SK-N-SH (cell line): ENCODE measurements around the gene SON. TPM values are rescaled to one million over a fixed set of nuclear protein-coding genes. Genes with fewer than 3 reads are reported as not detected.

Source experiments
- CTCF ChIA-PET: fragments of 300-600, 350-600 bp; formaldehyde crosslinking; extraction: SDS; loops from one replicate; lab custom pipeline; 2021; lab: Yijun Ruan, JAX
- POLR2A ChIA-PET: fragments of 350-600 bp; sonication (Branson Sonifier 250); formaldehyde crosslinking; extraction: SDS; loops from one replicate; lab custom pipeline; 2020; ENCODE audit warnings: antibody characterized with exemption, inconsistent platforms; lab: Yijun Ruan, JAX
- DNase-seq: peaks from one replicate; pipeline ENCODE4 v3.0.0; 2012
- H2AFZ ChIP-seq: fragments of 200-600 bp; sonication (generic); 2 replicates; pipeline ENCODE4 v1.8.1; 2016; ENCODE audit warnings: antibody characterized with exemption, mild to moderate bottlenecking, low read depth
- H3F3A ChIP-seq: fragments of 200-600 bp; sonication (generic); replicated peaks from 2 replicates; pipeline ENCODE3; 2016; ENCODE audit warnings: antibody characterized with exemption, mild to moderate bottlenecking; ENCODE audit not compliant: insufficient read depth
- H3K27ac ChIP-seq, 2 experiments: fragments of 200-500 bp in 1 of 2; fragments of 200-600 bp in 1 of 2; sonication (Bioruptor generic) in 1 of 2; sonication (generic), shearing (Covaris generic) in 1 of 2; 2 replicates each; pipeline versions ENCODE4 v1.5.1 to v1.6.1; 2014 to 2016; ENCODE audit warnings: low read depth in 2 of 2, inconsistent platforms in 1 of 2, low read length in 1 of 2, mild to moderate bottlenecking in 1 of 2, mixed read lengths in 1 of 2
- H3K27me3 ChIP-seq: fragments of 200-600 bp; sonication (generic), shearing (Covaris generic); 2 replicates; pipeline ENCODE4 v1.6.1; 2016; ENCODE audit warnings: mixed run types; ENCODE audit not compliant: insufficient read depth
- H3K36me3 ChIP-seq, 2 experiments: fragments of 200-500 bp in 1 of 2; fragments of 200-600 bp in 1 of 2; sonication (Bioruptor generic) in 1 of 2; sonication (generic) in 1 of 2; replicated peaks in 1 of 2; 2 replicates each; pipeline versions ENCODE3 to v1.5.1; 2014 to 2016; ENCODE audit warnings: low read length in 1 of 2, mild to moderate bottlenecking in 1 of 2; ENCODE audit not compliant: insufficient read depth in 2 of 2, control insufficient read depth in 1 of 2
- H3K4me1 ChIP-seq, 2 experiments: fragments of 200-500 bp in 1 of 2; fragments of 200-600 bp in 1 of 2; sonication (Bioruptor generic) in 1 of 2; sonication (generic), shearing (Covaris generic) in 1 of 2; 2 replicates each; pipeline versions ENCODE4 v1.5.1 to v1.6.1; 2014 to 2016; ENCODE audit warnings: low read depth in 1 of 2, low read length in 1 of 2, mixed run types in 1 of 2; ENCODE audit not compliant: insufficient read depth in 2 of 2, control insufficient read depth in 1 of 2
- H3K4me2 ChIP-seq: fragments of 200-600 bp; sonication (generic), shearing (Covaris generic); 2 replicates; pipeline ENCODE4 v1.6.1; 2017; ENCODE audit warnings: mixed run types
- H3K4me3 ChIP-seq, 2 experiments: fragments of 200-500 bp in 1 of 2; fragments of 200-600 bp in 1 of 2; sonication (Bioruptor generic) in 1 of 2; sonication (generic), shearing (Covaris generic) in 1 of 2; 2 replicates each; pipeline versions ENCODE4 v1.5.1 to v1.8.1; 2014 to 2016; ENCODE audit warnings: low read depth in 2 of 2, inconsistent platforms in 1 of 2, low read length in 1 of 2, mild to moderate bottlenecking in 1 of 2, mixed read lengths in 1 of 2, moderate library complexity in 1 of 2
- H3K79me2 ChIP-seq: fragments of 200-600 bp; sonication (generic); 2 replicates; pipeline ENCODE4 v1.8.1; 2017; ENCODE audit warnings: mild to moderate bottlenecking; ENCODE audit not compliant: insufficient read depth
- H3K9ac ChIP-seq: fragments of 200-600 bp; sonication (generic); 2 replicates; pipeline ENCODE4 v1.6.1; 2017; ENCODE audit warnings: mixed run types
- H3K9me2 ChIP-seq: fragments of 200-600 bp; sonication (generic); 2 replicates; pipeline ENCODE4 v1.6.1; 2017; ENCODE audit warnings: mixed run types
- H3K9me3 ChIP-seq: fragments of 200-600 bp; sonication (generic); 2 replicates; pipeline ENCODE4 v1.6.1; 2017; ENCODE audit warnings: mixed run types, mild to moderate bottlenecking, moderate library complexity
- H4K20me1 ChIP-seq: fragments of 200-600 bp; sonication (generic); 2 replicates; pipeline ENCODE4 v1.6.1; 2017; ENCODE audit warnings: mild to moderate bottlenecking, mixed run types; ENCODE audit not compliant: insufficient read depth
- FOSL2 ChIP-seq: IDR thresholded peaks from 2 replicates; pipeline ENCODE4 v1.4.0; 2012; ENCODE audit warnings: low read depth, mild to moderate bottlenecking, moderate library complexity, borderline replicate concordance
- JUND ChIP-seq: IDR thresholded peaks from 2 replicates; pipeline ENCODE4 v1.4.0; 2012
- MEF2A ChIP-seq: IDR thresholded peaks from 2 replicates; pipeline ENCODE4 v1.4.0; 2012; ENCODE audit warnings: low read depth, borderline replicate concordance
- MXI1 ChIP-seq: IDR thresholded peaks from 2 replicates; pipeline ENCODE4 v1.6.1; 2012; ENCODE audit warnings: mild to moderate bottlenecking, low read depth, low read length, improper control_type of control experiment
- NFIC ChIP-seq: IDR thresholded peaks from 2 replicates; pipeline ENCODE4 v1.4.0; 2012; ENCODE audit warnings: borderline replicate concordance
- NRF1 ChIP-seq: IDR thresholded peaks from 2 replicates; pipeline ENCODE4 v1.6.1; 2012; ENCODE audit warnings: low read depth, mild to moderate bottlenecking, low read length
- RCOR1 ChIP-seq: fragments of 150-350 bp; IDR thresholded peaks from 2 replicates; pipeline ENCODE4 v1.6.1; 2017; ENCODE audit warnings: antibody characterized with exemption, low read length
- RFX5 ChIP-seq: IDR thresholded peaks from 2 replicates; pipeline ENCODE4 v1.6.1; 2012; ENCODE audit warnings: mild to moderate bottlenecking, improper control_type of control experiment, low read length
- SMC3 ChIP-seq: IDR thresholded peaks from 2 replicates; pipeline ENCODE4 v1.6.1; 2012; ENCODE audit warnings: low read depth, low read length, improper control_type of control experiment
- TAF1 ChIP-seq: IDR thresholded peaks from 2 replicates; pipeline ENCODE4 v1.6.1; 2012; ENCODE audit warnings: low read depth, mild to moderate bottlenecking, low read length, moderate library complexity, borderline replicate concordance
- TCF12 ChIP-seq: IDR thresholded peaks from 2 replicates; pipeline ENCODE4 v1.4.0; 2012
- TEAD4 ChIP-seq: IDR thresholded peaks from 2 replicates; pipeline ENCODE4 v1.4.0; 2012; ENCODE audit warnings: mild to moderate bottlenecking, borderline replicate concordance; ENCODE audit not compliant: insufficient read depth
- YY1 ChIP-seq: IDR thresholded peaks from 2 replicates; pipeline ENCODE4 v1.4.0; 2012; ENCODE audit warnings: low read depth, mild to moderate bottlenecking
- WGBS: methylation state at CpG from one replicate; pipeline ENCODE4 v1.1.6; 2017; ENCODE audit warnings: low lambda C conversion rate; 5-methylcytosine and 5-hydroxymethylcytosine counted together
- polyA plus RNA-seq, 3 experiments: library from polyadenylated mRNA; depleted of rRNA; stranded (reverse); fragments of >200 nt; gene quantifications; 2 replicates each; pipeline ENCODE4 v1.2.3, GENCODE V29; 2012
- TF ChIP-seq, protein P1 (sequence below): IDR thresholded peaks from 2 replicates; pipeline ENCODE4 v1.4.0; 2012; ENCODE audit warnings: low read depth, borderline replicate concordance
- TF ChIP-seq, protein P2 (sequence below): fragments of 150-350 bp; IDR thresholded peaks from 2 replicates; pipeline ENCODE4 v1.6.1; 2016; ENCODE audit warnings: mild to moderate bottlenecking, low read depth, low read length
- TF ChIP-seq, protein P3 (sequence below): fragments of 200-600 bp; sonication (generic); IDR thresholded peaks from 2 replicates; pipeline ENCODE4 v1.6.1; 2017; ENCODE audit warnings: antibody characterized with exemption, mild to moderate bottlenecking, moderate library complexity
- TF ChIP-seq, protein P4 (sequence below): IDR thresholded peaks from 2 replicates; pipeline ENCODE4; 2012

SON gene
- polyA plus RNA-seq, 1 of the 3 experiments (the other 2 are of a cell fraction): 45.9 TPM

DNA sequence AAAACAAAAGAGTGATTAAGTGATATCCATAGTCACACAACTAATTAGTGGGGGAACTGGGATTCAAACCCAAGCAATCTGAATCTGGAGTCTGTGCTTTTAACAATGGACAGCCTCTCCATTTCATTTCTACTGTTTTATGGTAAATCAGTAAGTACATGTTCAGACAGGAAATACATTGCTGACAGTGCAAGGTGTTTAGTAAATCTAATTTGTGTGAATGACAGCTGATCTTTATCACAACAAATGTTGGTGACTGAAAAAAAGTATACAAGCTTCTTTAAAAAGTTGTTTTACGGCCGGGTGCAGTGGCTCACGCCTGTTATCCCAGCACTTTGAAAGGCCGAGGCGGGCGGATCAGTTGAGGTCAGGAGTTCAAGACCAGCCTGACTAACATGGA, 25.1 kb downstream of the SON start:
- Histone ChIP-seq H3K4me2 (no peak overlapping the region), H2AFZ (no peak overlapping the region), H3K9me2 (no peaks in the 10 kb centered on the region), H4K20me1 (peaks cover 21% of the 10 kb centered on the region), H3K79me2 (peaks cover 86% of the 10 kb centered on the region), H3K4me1 (no peaks in the 10 kb centered on the region; a peak in 1 of 4 replicates), H3K27ac (no peak overlapping the region), H3F3A (peaks cover 29% of the 10 kb centered on the region), H3K9ac (no peak overlapping the region), H3K9me3 (no peaks in the 10 kb centered on the region), H3K27me3 (no peaks in the 10 kb centered on the region), H3K36me3 (peaks cover 88 to 95% of the 10 kb centered on the region in 2 experiments), H3K4me3 (no peak overlapping the region)
- ChIA-PET POLR2A (no interaction called here), CTCF (interaction anchor here (1.0 to 1.3 kb wide), 2 partner anchors 10 to 38 kb away, joined by 3 read pairs; no protein-coding TSS in a partner anchor)
- WGBS: 96% methylated on average over 6 of the region's 6 CpGs
- no peak for TF ChIP-seq RFX5
- no peak for TF ChIP-seq FOSL2
- TF ChIP-seq YY1: no peak
- TF ChIP-seq MEF2A: no peak
- no peak for TF ChIP-seq JUND
- no peak for TF ChIP-seq NRF1
- no peak for TF ChIP-seq TCF12
- no peak for TF ChIP-seq TAF1
- no peak for TF ChIP-seq TEAD4
- TF ChIP-seq SMC3: no peak
- TF ChIP-seq RCOR1: no peak
- TF ChIP-seq MXI1: no peak
- TF ChIP-seq, protein P1, sequence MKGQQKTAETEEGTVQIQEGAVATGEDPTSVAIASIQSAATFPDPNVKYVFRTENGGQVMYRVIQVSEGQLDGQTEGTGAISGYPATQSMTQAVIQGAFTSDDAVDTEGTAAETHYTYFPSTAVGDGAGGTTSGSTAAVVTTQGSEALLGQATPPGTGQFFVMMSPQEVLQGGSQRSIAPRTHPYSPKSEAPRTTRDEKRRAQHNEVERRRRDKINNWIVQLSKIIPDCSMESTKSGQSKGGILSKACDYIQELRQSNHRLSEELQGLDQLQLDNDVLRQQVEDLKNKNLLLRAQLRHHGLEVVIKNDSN: no peak
- no peak for TF ChIP-seq NFIC
- TF ChIP-seq, protein P2, sequence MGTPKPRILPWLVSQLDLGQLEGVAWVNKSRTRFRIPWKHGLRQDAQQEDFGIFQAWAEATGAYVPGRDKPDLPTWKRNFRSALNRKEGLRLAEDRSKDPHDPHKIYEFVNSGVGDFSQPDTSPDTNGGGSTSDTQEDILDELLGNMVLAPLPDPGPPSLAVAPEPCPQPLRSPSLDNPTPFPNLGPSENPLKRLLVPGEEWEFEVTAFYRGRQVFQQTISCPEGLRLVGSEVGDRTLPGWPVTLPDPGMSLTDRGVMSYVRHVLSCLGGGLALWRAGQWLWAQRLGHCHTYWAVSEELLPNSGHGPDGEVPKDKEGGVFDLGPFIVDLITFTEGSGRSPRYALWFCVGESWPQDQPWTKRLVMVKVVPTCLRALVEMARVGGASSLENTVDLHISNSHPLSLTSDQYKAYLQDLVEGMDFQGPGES: no peak
- TF ChIP-seq, protein P3, sequence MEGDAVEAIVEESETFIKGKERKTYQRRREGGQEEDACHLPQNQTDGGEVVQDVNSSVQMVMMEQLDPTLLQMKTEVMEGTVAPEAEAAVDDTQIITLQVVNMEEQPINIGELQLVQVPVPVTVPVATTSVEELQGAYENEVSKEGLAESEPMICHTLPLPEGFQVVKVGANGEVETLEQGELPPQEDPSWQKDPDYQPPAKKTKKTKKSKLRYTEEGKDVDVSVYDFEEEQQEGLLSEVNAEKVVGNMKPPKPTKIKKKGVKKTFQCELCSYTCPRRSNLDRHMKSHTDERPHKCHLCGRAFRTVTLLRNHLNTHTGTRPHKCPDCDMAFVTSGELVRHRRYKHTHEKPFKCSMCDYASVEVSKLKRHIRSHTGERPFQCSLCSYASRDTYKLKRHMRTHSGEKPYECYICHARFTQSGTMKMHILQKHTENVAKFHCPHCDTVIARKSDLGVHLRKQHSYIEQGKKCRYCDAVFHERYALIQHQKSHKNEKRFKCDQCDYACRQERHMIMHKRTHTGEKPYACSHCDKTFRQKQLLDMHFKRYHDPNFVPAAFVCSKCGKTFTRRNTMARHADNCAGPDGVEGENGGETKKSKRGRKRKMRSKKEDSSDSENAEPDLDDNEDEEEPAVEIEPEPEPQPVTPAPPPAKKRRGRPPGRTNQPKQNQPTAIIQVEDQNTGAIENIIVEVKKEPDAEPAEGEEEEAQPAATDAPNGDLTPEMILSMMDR: no peak
- TF ChIP-seq, protein P4, sequence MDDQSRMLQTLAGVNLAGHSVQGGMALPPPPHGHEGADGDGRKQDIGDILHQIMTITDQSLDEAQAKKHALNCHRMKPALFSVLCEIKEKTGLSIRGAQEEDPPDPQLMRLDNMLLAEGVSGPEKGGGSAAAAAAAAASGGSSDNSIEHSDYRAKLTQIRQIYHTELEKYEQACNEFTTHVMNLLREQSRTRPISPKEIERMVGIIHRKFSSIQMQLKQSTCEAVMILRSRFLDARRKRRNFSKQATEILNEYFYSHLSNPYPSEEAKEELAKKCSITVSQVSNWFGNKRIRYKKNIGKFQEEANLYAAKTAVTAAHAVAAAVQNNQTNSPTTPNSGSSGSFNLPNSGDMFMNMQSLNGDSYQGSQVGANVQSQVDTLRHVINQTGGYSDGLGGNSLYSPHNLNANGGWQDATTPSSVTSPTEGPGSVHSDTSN: no peak
- DNase-seq: no peak
